ENCODE results near the gene FAF2.
"Not testable (repeated sequence)": the region's sequence is repeated elsewhere in the genome, so short reads cannot be mapped to it uniquely, and the experiment has no call there.

Gene FAF2

GRCh38 chr5:176447978-176448608 lies at the start of gene FAF2:
Gene FAF2, plus strand, starts transcription at chr5:176448385. Its CDS starts 23 bp downstream, at chr5:176448408.
- DNase-seq (ENCODE audit: low read depth in 2 of 2), result peak; percentile 99

- DNase-seq (ENCODE audit: low read depth in 2 of 2), result no peak
Observed at GRCh38 chr5:176400382-176401156, 47.6 kb upstream of the FAF2 start.

GRCh38 chr5:176401281-176402205 lies 46.6 kb upstream of the FAF2 start:
- no peak for DNase-seq (ENCODE audit: low read depth in 2 of 2)

- no peak for DNase-seq (ENCODE audit: low read depth in 2 of 2)
Observed at GRCh38 chr5:176405656-176406435, 42.3 kb upstream of the FAF2 start.

GRCh38 chr5:176406436-176407052 lies 41.6 kb upstream of the FAF2 start:
- no peak for DNase-seq (ENCODE audit: low read depth in 2 of 2)

- DNase-seq (ENCODE audit: low read depth in 2 of 2), result no peak
Observed at GRCh38 chr5:176407456-176408251, 40.5 kb upstream of the FAF2 start.

GRCh38 chr5:176408252-176408573 lies 40.0 kb upstream of the FAF2 start:
- not testable (repeated sequence) for DNase-seq (ENCODE audit: low read depth in 2 of 2)

- no peak for DNase-seq (ENCODE audit: low read depth in 2 of 2)
Observed at GRCh38 chr5:176408590-176408989, 39.6 kb upstream of the FAF2 start.

GRCh38 chr5:176409765-176410164 lies 38.4 kb upstream of the FAF2 start:
- DNase-seq (ENCODE audit: low read depth in 2 of 2), result no peak

- DNase-seq (ENCODE audit: low read depth in 2 of 2), result no peak
Observed at GRCh38 chr5:176410486-176411180, 37.6 kb upstream of the FAF2 start.

GRCh38 chr5:176412517-176413254 lies 35.5 kb upstream of the FAF2 start:
- no peak for DNase-seq (ENCODE audit: low read depth in 2 of 2)

- no peak for DNase-seq (ENCODE audit: low read depth in 2 of 2)
Observed at GRCh38 chr5:176413255-176413565, 35.0 kb upstream of the FAF2 start.

GRCh38 chr5:176413709-176414191 lies 34.4 kb upstream of the FAF2 start:
- no peak for DNase-seq (ENCODE audit: low read depth in 2 of 2)

- no peak for DNase-seq (ENCODE audit: low read depth in 2 of 2)
Observed at GRCh38 chr5:176414704-176415103, 33.5 kb upstream of the FAF2 start.

GRCh38 chr5:176415240-176415951 lies 32.8 kb upstream of the FAF2 start:
- no peak for DNase-seq (ENCODE audit: low read depth in 2 of 2)

- peak; percentile 83 to 88 for DNase-seq (ENCODE audit: low read depth in 2 of 2)
Observed at GRCh38 chr5:176415952-176416924, 31.9 kb upstream of the FAF2 start, which contains the start of gene CLTB. Gene CLTB, minus strand, starts transcription at chr5:176416539. Its CDS starts 176 bp downstream, at chr5:176416363.

GRCh38 chr5:176416965-176417364 lies 31.2 kb upstream of the FAF2 start:
- DNase-seq (ENCODE audit: low read depth in 2 of 2), result no peak

Measured in stimulated activated CD8-positive, alpha-beta memory T cell treated with anti-CD3 and anti-CD28 coated beads, Interleukin-7, amount 100 ng/mL, for 1 hour (primary cell).